Mesenchymal stem cell (in vitro differentiated cells and primary cell): ENCODE results near the gene C10orf71.

ENCODE experiments used
- DNase-seq: peaks from one replicate; pipeline ENCODE4 v3.0.0-alpha.2; 2013
- H2AFZ ChIP-seq: one replicate; pipeline ENCODE4 v1.6.1; 2013; ENCODE audit warnings: low read depth, mild to moderate bottlenecking, control low read depth, inconsistent platforms, low read length, moderate library complexity
- H2AK5ac ChIP-seq: 2 replicates; pipeline ENCODE4 v1.6.1; 2013; ENCODE audit warnings: low read length, moderate library complexity, mild to moderate bottlenecking, inconsistent platforms; ENCODE audit not compliant: severe bottlenecking
- H2BK120ac ChIP-seq: one replicate; pipeline ENCODE4 v1.6.1; 2013; ENCODE audit warnings: low read depth, mild to moderate bottlenecking, inconsistent platforms, low read length, moderate library complexity
- H2BK12ac ChIP-seq, 2 experiments: one replicate each; pipeline ENCODE4 v1.6.1; 2013; ENCODE audit warnings: inconsistent platforms in 2 of 2, low read length in 2 of 2, mild to moderate bottlenecking in 2 of 2, moderate library complexity in 2 of 2, control low read depth in 1 of 2
- H2BK15ac ChIP-seq: one replicate; pipeline ENCODE4 v1.6.1; 2013; ENCODE audit warnings: mild to moderate bottlenecking, low read depth, inconsistent platforms; ENCODE audit not compliant: poor library complexity, severe bottlenecking
- H2BK5ac ChIP-seq: 2 replicates; pipeline ENCODE4 v1.6.1; 2013; ENCODE audit warnings: low read depth, mild to moderate bottlenecking, low read length, control low read depth, inconsistent platforms; ENCODE audit not compliant: poor library complexity, severe bottlenecking
- H3K14ac ChIP-seq, 2 experiments: one replicate each; pipeline ENCODE4 v1.6.1; 2013; ENCODE audit warnings: inconsistent platforms in 2 of 2, low read length in 2 of 2, control low read depth in 1 of 2, mild to moderate bottlenecking in 1 of 2, moderate library complexity in 1 of 2
- H3K18ac ChIP-seq, 2 experiments: one replicate each; pipeline ENCODE4 v1.6.1; 2013; ENCODE audit warnings: inconsistent platforms in 2 of 2, low read length in 2 of 2, control low read depth in 1 of 2, low read depth in 1 of 2, mild to moderate bottlenecking in 1 of 2
- H3K23ac ChIP-seq, 2 experiments: one replicate each; pipeline ENCODE4 v1.6.1; 2013; ENCODE audit warnings: inconsistent platforms in 2 of 2, low read length in 2 of 2, mild to moderate bottlenecking in 2 of 2, moderate library complexity in 2 of 2, control low read depth in 1 of 2
- H3K27ac ChIP-seq: 2 replicates; pipeline ENCODE4 v1.5.1; 2013; ENCODE audit warnings: mild to moderate bottlenecking, moderate library complexity, low read length, control low read depth, inconsistent platforms; ENCODE audit not compliant: poor library complexity, severe bottlenecking
- H3K27me3 ChIP-seq, 2 experiments: 2 replicates each; pipeline versions ENCODE4 v1.6.1 to v1.7.0; 2013; ENCODE audit warnings: low read length in 2 of 2, mild to moderate bottlenecking in 2 of 2, moderate library complexity in 2 of 2, control low read depth in 1 of 2, inconsistent platforms in 1 of 2; ENCODE audit not compliant: control insufficient read depth in 1 of 2, insufficient read depth in 1 of 2
- H3K36me3 ChIP-seq, 2 experiments: 2 replicates each; pipeline versions ENCODE4 v1.6.1 to v1.7.0; 2013; ENCODE audit warnings: low read length in 2 of 2, control low read depth in 1 of 2, inconsistent platforms in 1 of 2, low read depth in 1 of 2, mild to moderate bottlenecking in 1 of 2; ENCODE audit not compliant: insufficient read depth in 2 of 2, control insufficient read depth in 1 of 2
- H3K4ac ChIP-seq, 2 experiments: one replicate each; pipeline ENCODE4 v1.6.1; 2013; ENCODE audit warnings: inconsistent platforms in 2 of 2, low read length in 2 of 2, mild to moderate bottlenecking in 2 of 2, moderate library complexity in 2 of 2, control low read depth in 1 of 2, low read depth in 1 of 2
- H3K4me1 ChIP-seq: 2 replicates; pipeline ENCODE4 v1.6.1; 2013; ENCODE audit warnings: low read depth, low read length, control low read depth; ENCODE audit not compliant: control insufficient read depth, insufficient read depth
- H3K4me2 ChIP-seq: 2 replicates; pipeline ENCODE4 v1.6.1; 2013; ENCODE audit warnings: low read length, mild to moderate bottlenecking, inconsistent platforms; ENCODE audit not compliant: poor library complexity, severe bottlenecking
- H3K4me3 ChIP-seq, 2 experiments: 2 replicates each; pipeline versions ENCODE4 v1.5.1 to v1.7.0; 2013; ENCODE audit warnings: low read length in 2 of 2, mild to moderate bottlenecking in 2 of 2, control low read depth in 1 of 2, low read depth in 1 of 2; ENCODE audit not compliant: insufficient read depth in 1 of 2
- H3K79me1 ChIP-seq: replicated peaks from 2 replicates; pipeline ENCODE4 v1.6.1; 2013; ENCODE audit warnings: mild to moderate bottlenecking, control low read depth, low read length, inconsistent platforms; ENCODE audit not compliant: poor library complexity, severe bottlenecking
- H3K9ac ChIP-seq: 2 replicates; pipeline ENCODE4 v1.7.0; 2013; ENCODE audit warnings: mild to moderate bottlenecking, low read length, moderate library complexity
- H3K9me3 ChIP-seq: 2 replicates; pipeline ENCODE4 v1.7.0; 2013; ENCODE audit warnings: mild to moderate bottlenecking, low read length; ENCODE audit not compliant: control insufficient read depth
- H4K8ac ChIP-seq: one replicate; pipeline ENCODE4 v1.6.1; 2013; ENCODE audit warnings: inconsistent platforms, mild to moderate bottlenecking, low read length, moderate library complexity
- H4K91ac ChIP-seq: one replicate; pipeline ENCODE4 v1.6.1; 2013; ENCODE audit warnings: mild to moderate bottlenecking, low read length, inconsistent platforms
- WGBS: methylation state at CpG from one replicate; pipeline ENCODE4 v1.1.7; 2013; ENCODE audit warnings: mixed read lengths; 5-methylcytosine and 5-hydroxymethylcytosine counted together

The C10orf71 gene

DNA sequence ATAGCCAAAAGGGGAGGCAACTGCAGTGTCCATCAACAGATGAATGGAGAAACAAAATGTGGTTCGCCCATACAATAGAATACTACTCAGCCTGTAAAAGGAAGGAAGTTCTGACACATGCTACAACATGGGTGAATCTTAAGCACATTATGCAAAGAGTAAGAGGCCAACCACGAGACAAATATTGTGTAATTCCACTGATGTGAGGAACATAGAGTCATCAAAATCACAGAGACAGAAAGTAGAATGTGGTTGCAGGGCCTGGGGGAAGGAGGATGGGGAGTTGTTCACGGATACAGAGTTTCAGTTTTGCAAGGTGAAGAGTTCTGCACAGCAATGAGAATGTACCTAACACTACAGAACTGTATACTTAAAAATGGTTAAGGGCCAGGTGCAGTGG lies 13.7 kb upstream of the C10orf71 start:
- no peak overlapping the region for H3K4me2 ChIP-seq
- H3K23ac ChIP-seq: no peak overlapping the region
- no peak overlapping the region for H2AK5ac ChIP-seq
- no peak overlapping the region for H4K91ac ChIP-seq
- no peaks in the 10 kb centered on the region for H3K4me1 ChIP-seq
- H3K27ac ChIP-seq: no peak overlapping the region
- H3K4ac ChIP-seq: no peak overlapping the region
- H3K14ac ChIP-seq: no peak overlapping the region
- H3K9ac ChIP-seq: no peak overlapping the region
- H3K18ac ChIP-seq: no peak overlapping the region
- no peak overlapping the region for H2BK5ac ChIP-seq
- H3K79me1 ChIP-seq: no peaks in the 10 kb centered on the region
- no peaks in the 10 kb centered on the region for H3K9me3 ChIP-seq
- no peak overlapping the region for H3K4me3 ChIP-seq
- H2AFZ ChIP-seq: no peak overlapping the region
- H2BK12ac ChIP-seq: no peak overlapping the region
- no peaks in the 10 kb centered on the region for H3K36me3 ChIP-seq
- no peaks in the 10 kb centered on the region for H3K27me3 ChIP-seq
- no peak overlapping the region for H2BK15ac ChIP-seq
- 78% methylated on average over 2 of the region's 3 CpGs for WGBS
- no peak overlapping the region for H2BK120ac ChIP-seq
- H4K8ac ChIP-seq: no peak overlapping the region
- DNase-seq: no peak

DNA sequence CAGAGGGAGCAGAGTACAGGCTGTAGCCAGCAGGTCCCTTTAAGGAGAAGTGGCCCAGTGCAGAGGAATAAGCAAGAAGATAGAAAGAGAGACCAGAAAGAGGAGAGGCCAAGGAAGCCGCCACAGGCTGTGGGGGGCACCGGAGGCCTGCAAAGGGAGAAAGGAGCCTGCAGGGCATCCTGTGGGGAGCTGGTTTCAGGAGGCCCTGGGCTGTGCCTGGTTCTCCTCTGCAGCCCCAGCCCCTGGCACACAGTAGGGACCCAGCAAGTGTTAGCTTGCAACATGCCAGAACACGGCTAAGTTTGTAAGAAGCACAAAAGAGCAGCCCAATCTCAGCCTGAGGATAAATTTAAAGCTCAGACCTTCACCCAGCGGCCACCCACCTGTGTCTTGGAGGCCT lies 12.3 kb upstream of the C10orf71 start:
- H3K27me3 ChIP-seq: no peaks in the 10 kb centered on the region
- no peak overlapping the region for H3K4me2 ChIP-seq
- H2AFZ ChIP-seq: no peak overlapping the region
- H3K27ac ChIP-seq: no peak overlapping the region
- H2AK5ac ChIP-seq: no peak overlapping the region
- H4K8ac ChIP-seq: no peak overlapping the region
- 71% methylated on average over 4 of the region's 4 CpGs for WGBS
- DNase-seq: no peak
- no peak overlapping the region for H2BK15ac ChIP-seq
- H3K36me3 ChIP-seq: no peaks in the 10 kb centered on the region
- H2BK120ac ChIP-seq: no peak overlapping the region
- no peak overlapping the region for H2BK12ac ChIP-seq
- no peak overlapping the region for H3K14ac ChIP-seq
- no peaks in the 10 kb centered on the region for H3K79me1 ChIP-seq
- no peak overlapping the region for H3K4ac ChIP-seq
- H3K4me1 ChIP-seq: no peaks in the 10 kb centered on the region
- no peak overlapping the region for H3K4me3 ChIP-seq
- no peak overlapping the region for H2BK5ac ChIP-seq
- H3K18ac ChIP-seq: no peak overlapping the region
- no peak overlapping the region for H4K91ac ChIP-seq
- no peak overlapping the region for H3K9ac ChIP-seq
- no peaks in the 10 kb centered on the region for H3K9me3 ChIP-seq
- no peak overlapping the region for H3K23ac ChIP-seq

DNA sequence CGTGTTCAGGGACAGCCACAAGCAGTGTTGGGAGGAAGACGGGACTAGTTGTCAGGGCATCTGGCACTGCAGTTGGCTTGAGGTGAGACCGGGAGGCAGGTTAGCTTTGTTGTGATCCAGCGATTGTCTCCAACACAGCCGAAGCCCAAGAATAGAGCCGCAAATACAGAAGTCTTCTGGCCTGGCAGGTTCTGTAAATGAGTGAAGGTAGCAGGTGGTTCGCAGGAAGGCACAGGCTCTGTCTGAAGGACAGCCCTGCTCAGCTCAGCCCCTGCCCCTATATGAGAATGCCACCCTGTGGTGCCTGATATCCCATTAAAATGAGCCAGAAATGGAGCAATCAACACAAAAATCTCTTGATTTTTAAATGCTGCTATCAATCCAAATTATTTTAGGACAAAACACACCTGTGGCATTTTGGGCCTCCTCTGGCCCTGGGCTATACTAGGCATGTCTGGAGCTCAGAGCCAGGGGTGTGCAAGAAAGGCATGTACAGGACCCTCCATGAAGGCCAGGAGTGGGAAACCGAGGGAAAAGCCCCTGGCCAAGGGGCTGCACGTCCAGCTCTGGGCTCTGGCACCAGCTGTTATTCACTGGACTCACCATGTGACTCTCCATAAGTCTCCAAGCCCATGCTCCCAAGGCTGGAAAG lies 11.2 kb upstream of the C10orf71 start:
- Histone ChIP-seq H3K9ac (no peak overlapping the region), H3K36me3 (no peaks in the 10 kb centered on the region), H2AFZ (no peak overlapping the region), H3K14ac (no peak overlapping the region), H3K4ac (no peak overlapping the region), H4K8ac (no peak overlapping the region), H3K4me2 (no peak overlapping the region), H3K23ac (no peak overlapping the region), H3K27ac (no peak overlapping the region), H2BK12ac (no peak overlapping the region), H3K4me1 (no peaks in the 10 kb centered on the region), H3K9me3 (no peaks in the 10 kb centered on the region), H3K27me3 (peaks cover 0 to 8% of the 10 kb centered on the region in 2 experiments), H2BK120ac (no peak overlapping the region), H3K18ac (no peak overlapping the region), H3K4me3 (no peak overlapping the region), H2AK5ac (no peak overlapping the region), H2BK15ac (no peak overlapping the region), H4K91ac (no peak overlapping the region), H3K79me1 (no peaks in the 10 kb centered on the region), H2BK5ac (no peak overlapping the region)
- 77% methylated on average over 7 of the region's 9 CpGs for WGBS
- DNase-seq: no peak

DNA sequence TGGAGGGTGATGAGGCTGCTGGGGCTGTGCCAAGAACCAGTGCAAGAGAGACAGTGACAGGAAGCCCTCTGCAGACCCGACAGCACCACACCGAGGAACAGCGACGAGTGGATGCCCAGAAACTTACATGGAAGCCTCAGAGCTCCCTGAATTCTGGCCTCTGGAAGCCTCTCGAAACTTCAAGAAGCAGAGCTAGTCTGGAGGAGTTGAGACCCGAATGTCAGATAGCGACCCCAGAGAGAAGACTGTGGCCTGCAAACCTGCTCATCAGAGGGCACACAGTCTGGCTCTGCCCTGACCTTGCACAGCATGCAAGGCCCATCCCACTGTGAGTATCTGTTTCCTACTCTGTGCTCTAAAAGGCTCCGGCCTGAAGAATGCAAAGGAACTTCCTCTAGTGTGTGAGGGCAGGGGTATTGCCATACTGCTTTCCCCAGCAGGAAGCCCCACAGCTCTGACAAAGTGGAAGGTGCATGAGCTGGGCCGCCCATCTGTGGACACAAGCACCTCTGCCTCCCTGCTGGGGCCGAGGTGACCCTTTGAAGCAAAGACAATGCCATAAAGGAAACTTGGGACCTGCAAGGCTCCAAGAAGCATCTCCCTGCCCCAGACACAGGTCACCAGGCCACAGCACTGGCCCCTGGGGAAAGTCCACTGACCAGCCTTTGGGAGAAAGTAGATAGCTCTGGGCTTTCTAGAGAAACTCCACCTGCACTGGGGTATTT lies 10.5 kb upstream of the C10orf71 start:
- Histone ChIP-seq H3K4me1 (no peaks in the 10 kb centered on the region), H3K23ac (no peak overlapping the region), H3K36me3 (no peaks in the 10 kb centered on the region), H3K14ac (no peak overlapping the region), H2BK120ac (no peak overlapping the region), H2AFZ (no peak overlapping the region), H2BK12ac (no peak overlapping the region), H2AK5ac (no peak overlapping the region), H3K9ac (no peak overlapping the region), H3K27ac (no peak overlapping the region), H3K79me1 (no peaks in the 10 kb centered on the region), H3K27me3 (peaks cover 0 to 8% of the 10 kb centered on the region in 2 experiments), H4K91ac (no peak overlapping the region), H3K4me3 (no peak overlapping the region), H3K4me2 (no peak overlapping the region), H3K4ac (no peak overlapping the region), H2BK5ac (no peak overlapping the region), H2BK15ac (no peak overlapping the region), H3K9me3 (no peaks in the 10 kb centered on the region), H3K18ac (no peak overlapping the region), H4K8ac (no peak overlapping the region)
- WGBS: 73% methylated on average over 10 of the region's 10 CpGs
- DNase-seq: no peak
